ENCODE data around the gene AKR7A3.

AKR7A3 gene

GRCh38 chr1:19328486-19328885 is 39.9 kb upstream of the AKR7A3 start:
- Histone ChIP-seq H3K9me3 (ENCODE audit: control insufficient read depth, insufficient read depth, low read length) (no peaks in the 10 kb centered on the region), H3K4me3 (ENCODE audit: low read length) (no peak overlapping the region), H3K27me3 (ENCODE audit: control insufficient read depth, low read length) (no peaks in the 10 kb centered on the region), H4K20me1 (ENCODE audit: control insufficient read depth, insufficient read depth, low read depth, low read length) (no peaks in the 10 kb centered on the region), H3F3A (ENCODE audit: control insufficient read depth, insufficient read depth) (no peaks in the 10 kb centered on the region), H3K36me3 (ENCODE audit: control insufficient read depth, low read length) (no peaks in the 10 kb centered on the region; the same call in 1 of the 2 replicates), H3K4me2 (ENCODE audit: low read length) (no peak overlapping the region), H3K27ac (ENCODE audit: low read depth, low read length) (no peak overlapping the region), H3K79me2 (ENCODE audit: control insufficient read depth, low read length) (no peaks in the 10 kb centered on the region), H3K9me2 (replicated peaks; ENCODE audit: control insufficient read depth, low read length) (no peaks in the 10 kb centered on the region), H3K4me1 (ENCODE audit: control insufficient read depth, low read length) (no peaks in the 10 kb centered on the region)
- no peak for TF ChIP-seq EZH2phosphoT487 (IDR thresholded peaks at IDR 0.05; ENCODE audit: borderline replicate concordance, low read length)
- no peak for TF ChIP-seq CTCF (IDR thresholded peaks at IDR 0.05; ENCODE audit: low read depth, low read length, poor library complexity, severe bottlenecking)

GRCh38 chr1:19327736-19328135 is 39.2 kb upstream of the AKR7A3 start:
- Histone ChIP-seq H3F3A (ENCODE audit: control insufficient read depth, insufficient read depth) (no peaks in the 10 kb centered on the region), H3K27me3 (ENCODE audit: control insufficient read depth, low read length) (no peaks in the 10 kb centered on the region), H3K79me2 (ENCODE audit: control insufficient read depth, low read length) (no peaks in the 10 kb centered on the region), H3K9me2 (replicated peaks; ENCODE audit: control insufficient read depth, low read length) (no peaks in the 10 kb centered on the region), H3K4me3 (ENCODE audit: low read length) (no peak overlapping the region), H4K20me1 (ENCODE audit: control insufficient read depth, insufficient read depth, low read depth, low read length) (no peaks in the 10 kb centered on the region), H3K4me1 (ENCODE audit: control insufficient read depth, low read length) (no peaks in the 10 kb centered on the region), H3K9me3 (ENCODE audit: control insufficient read depth, insufficient read depth, low read length) (no peaks in the 10 kb centered on the region), H3K36me3 (ENCODE audit: control insufficient read depth, low read length) (no peaks in the 10 kb centered on the region; the same call in 1 of the 2 replicates), H3K4me2 (ENCODE audit: low read length) (no peak overlapping the region), H3K27ac (ENCODE audit: low read depth, low read length) (no peak overlapping the region)
- TF ChIP-seq CTCF (IDR thresholded peaks at IDR 0.05; ENCODE audit: low read depth, low read length, poor library complexity, severe bottlenecking) (no peak), EZH2phosphoT487 (IDR thresholded peaks at IDR 0.05; ENCODE audit: borderline replicate concordance, low read length) (no peak)

- Histone ChIP-seq H3K27me3 (ENCODE audit: control insufficient read depth, low read length) (no peaks in the 10 kb centered on the region), H3K27ac (ENCODE audit: low read depth, low read length) (no peak overlapping the region), H3K4me2 (ENCODE audit: low read length) (no peak overlapping the region), H4K20me1 (ENCODE audit: control insufficient read depth, insufficient read depth, low read depth, low read length) (no peaks in the 10 kb centered on the region), H3K36me3 (ENCODE audit: control insufficient read depth, low read length) (no peaks in the 10 kb centered on the region; the same call in 1 of the 2 replicates), H3K4me1 (ENCODE audit: control insufficient read depth, low read length) (no peaks in the 10 kb centered on the region), H3K9me3 (ENCODE audit: control insufficient read depth, insufficient read depth, low read length) (no peaks in the 10 kb centered on the region), H3K9me2 (replicated peaks; ENCODE audit: control insufficient read depth, low read length) (no peaks in the 10 kb centered on the region), H3F3A (ENCODE audit: control insufficient read depth, insufficient read depth) (no peaks in the 10 kb centered on the region), H3K4me3 (ENCODE audit: low read length) (no peak overlapping the region), H3K79me2 (ENCODE audit: control insufficient read depth, low read length) (no peaks in the 10 kb centered on the region)
- no peak for TF ChIP-seq EZH2phosphoT487 (IDR thresholded peaks at IDR 0.05; ENCODE audit: borderline replicate concordance, low read length)
- no peak for TF ChIP-seq CTCF (IDR thresholded peaks at IDR 0.05; ENCODE audit: low read depth, low read length, poor library complexity, severe bottlenecking)
Measured at GRCh38 chr1:19327301-19327700, 38.7 kb upstream of the AKR7A3 start.

- no peaks in the 10 kb centered on the region; the same call in 1 of the 2 replicates for H3K36me3 ChIP-seq (ENCODE audit: control insufficient read depth, low read length)
- H3K27me3 ChIP-seq (ENCODE audit: control insufficient read depth, low read length) = no peaks in the 10 kb centered on the region
- no peaks in the 10 kb centered on the region for H3F3A ChIP-seq (ENCODE audit: control insufficient read depth, insufficient read depth)
- no peaks in the 10 kb centered on the region for H3K4me1 ChIP-seq (ENCODE audit: control insufficient read depth, low read length)
- TF ChIP-seq CTCF (IDR thresholded peaks at IDR 0.05; ENCODE audit: low read depth, low read length, poor library complexity, severe bottlenecking) (no peak), EZH2phosphoT487 (IDR thresholded peaks at IDR 0.05; ENCODE audit: borderline replicate concordance, low read length) (no peak)
- H3K9me3 ChIP-seq (ENCODE audit: control insufficient read depth, insufficient read depth, low read length) = no peaks in the 10 kb centered on the region
- no peaks in the 10 kb centered on the region for H4K20me1 ChIP-seq (ENCODE audit: control insufficient read depth, insufficient read depth, low read depth, low read length)
- no peaks in the 10 kb centered on the region for H3K9me2 ChIP-seq (replicated peaks; ENCODE audit: control insufficient read depth, low read length)
- no peaks in the 10 kb centered on the region for H3K79me2 ChIP-seq (ENCODE audit: control insufficient read depth, low read length)
- no peak overlapping the region for H3K4me2 ChIP-seq (ENCODE audit: low read length)
- H3K27ac ChIP-seq (ENCODE audit: low read depth, low read length) = no peak overlapping the region
- H3K4me3 ChIP-seq (ENCODE audit: low read length) = no peak overlapping the region
Measured at GRCh38 chr1:19326748-19327065, 38.1 kb upstream of the AKR7A3 start.

Measured in DOHH2 (cell line).